DND-41 (cell line): Measurements from ENCODE around the gene SUPT6H.

Experiments used
- ATAC-seq: fragments of 200-7000 bp; cut with Tn5 transposase; 3 replicates; pipeline ENCODE4 v1.9.1; 2021; ENCODE audit warnings: low read depth; ENCODE audit not compliant: insufficient read depth
- DNase-seq: peaks from one replicate; pipeline ENCODE4 v3.0.0-alpha.2; 2020
- H2AFZ ChIP-seq: 2 replicates; pipeline ENCODE4 v1.6.0; 2012; ENCODE audit warnings: low read depth, low read length
- H3K27ac ChIP-seq: 2 replicates; pipeline ENCODE4 v1.5.1; 2012; ENCODE audit warnings: low read length, inconsistent platforms
- H3K27me3 ChIP-seq: fragments of 200-600 bp; sonication (generic); 2 replicates; pipeline ENCODE4 v1.6.0; 2012; ENCODE audit warnings: low read length, mild to moderate bottlenecking, inconsistent platforms; ENCODE audit not compliant: insufficient read depth, poor library complexity
- H3K36me3 ChIP-seq: 2 replicates; pipeline ENCODE4 v1.5.1; 2012; ENCODE audit warnings: low read length, inconsistent platforms; ENCODE audit not compliant: insufficient read depth
- H3K4me1 ChIP-seq: 2 replicates; pipeline ENCODE4 v1.5.1; 2012; ENCODE audit warnings: mild to moderate bottlenecking, low read length; ENCODE audit not compliant: insufficient read depth
- H3K4me2 ChIP-seq: 2 replicates; pipeline ENCODE4 v1.6.0; 2012; ENCODE audit warnings: mild to moderate bottlenecking, moderate library complexity, low read length, inconsistent platforms; ENCODE audit not compliant: insufficient read depth
- H3K4me3 ChIP-seq, 2 experiments: fragments of 200-600 bp in 1 of 2; shearing (Covaris generic) in 1 of 2; 2 replicates each; pipeline ENCODE4 v1.5.1; 2012 to 2016; ENCODE audit warnings: inconsistent platforms in 2 of 2, low read length in 2 of 2, mild to moderate bottlenecking in 2 of 2, low read depth in 1 of 2, moderate library complexity in 1 of 2
- H3K79me2 ChIP-seq: 2 replicates; pipeline ENCODE4 v1.6.0; 2012; ENCODE audit warnings: low read length, inconsistent platforms; ENCODE audit not compliant: insufficient read depth
- H3K9ac ChIP-seq: 2 replicates; pipeline ENCODE4 v1.6.0; 2012; ENCODE audit warnings: low read depth, mild to moderate bottlenecking, inconsistent platforms, low read length, moderate library complexity
- H3K9me3 ChIP-seq: 2 replicates; pipeline ENCODE4 v1.5.1; 2012; ENCODE audit warnings: low read length, moderate library complexity, mild to moderate bottlenecking, inconsistent platforms; ENCODE audit not compliant: insufficient read depth, severe bottlenecking
- H4K20me1 ChIP-seq: 2 replicates; pipeline ENCODE4 v1.6.0; 2012; ENCODE audit warnings: low read length; ENCODE audit not compliant: insufficient read depth
- EZH2 ChIP-seq: IDR thresholded peaks from 3 replicates; pipeline ENCODE4 v1.6.1; 2012; ENCODE audit warnings: borderline replicate concordance, low read depth, mild to moderate bottlenecking, moderate library complexity, low read length, inconsistent platforms; ENCODE audit not compliant: severe bottlenecking
- TF ChIP-seq, protein P1 (sequence below): IDR thresholded peaks from 2 replicates; pipeline ENCODE4 v1.5.1; 2012; ENCODE audit warnings: borderline replicate concordance, low read length, moderate library complexity, mild to moderate bottlenecking; ENCODE audit not compliant: poor library complexity, severe bottlenecking; ENCODE audit errors: extremely low read depth

Gene SUPT6H

DNA sequence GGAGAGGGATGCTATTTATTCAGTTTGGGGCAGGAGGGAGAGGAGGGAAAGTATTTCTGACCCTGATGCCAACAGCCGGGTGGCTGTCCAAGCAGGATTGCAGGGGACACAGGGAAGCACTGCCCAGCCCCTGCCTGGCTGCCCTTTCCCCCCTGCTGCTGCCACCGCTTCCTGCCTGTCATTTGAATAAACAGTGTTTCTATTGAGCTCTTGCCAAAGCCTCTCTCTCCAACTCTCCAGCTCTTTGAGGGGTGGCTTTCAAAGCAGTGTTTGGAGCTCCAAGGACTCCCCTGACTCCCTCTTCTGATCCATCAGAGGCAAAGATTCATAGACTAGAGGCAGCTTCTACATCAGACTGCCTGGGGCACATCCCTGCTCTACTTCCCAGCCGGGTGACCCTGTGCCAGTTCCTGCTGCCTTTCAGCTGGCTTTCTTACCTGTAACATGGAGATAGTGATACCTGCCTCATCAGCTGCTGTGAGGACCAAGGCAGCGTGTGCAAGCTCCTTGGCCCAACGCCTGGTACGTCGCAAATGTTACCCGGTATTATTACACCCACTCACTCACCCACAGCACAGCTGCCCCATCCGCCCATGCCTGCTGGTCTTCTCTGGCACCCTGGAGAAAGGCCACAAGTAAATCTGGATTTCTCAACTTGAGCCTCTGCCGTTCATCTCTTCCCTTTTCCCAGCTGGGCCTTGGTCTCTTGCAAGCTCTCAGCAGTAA lies 40.2 kb downstream of the SUPT6H start:
- Histone ChIP-seq H3K4me2 (no peak overlapping the region), H3K4me1 (no peaks in the 10 kb centered on the region), H3K27ac (no peak overlapping the region), H3K9me3 (no peaks in the 10 kb centered on the region), H4K20me1 (0 out of 2 replicates have a peak, but pooled peaks cover 4% of the 10 kb centered on the region), H3K9ac (no peak overlapping the region), H3K4me3 (no peak overlapping the region), H3K79me2 (no peaks in the 10 kb centered on the region), H2AFZ (no peak overlapping the region), H3K36me3 (peaks cover 75% of the 10 kb centered on the region), H3K27me3 (no peaks in the 10 kb centered on the region)
- DNase-seq, result no peak
- ATAC-seq, result no peak
- TF ChIP-seq, protein P1, sequence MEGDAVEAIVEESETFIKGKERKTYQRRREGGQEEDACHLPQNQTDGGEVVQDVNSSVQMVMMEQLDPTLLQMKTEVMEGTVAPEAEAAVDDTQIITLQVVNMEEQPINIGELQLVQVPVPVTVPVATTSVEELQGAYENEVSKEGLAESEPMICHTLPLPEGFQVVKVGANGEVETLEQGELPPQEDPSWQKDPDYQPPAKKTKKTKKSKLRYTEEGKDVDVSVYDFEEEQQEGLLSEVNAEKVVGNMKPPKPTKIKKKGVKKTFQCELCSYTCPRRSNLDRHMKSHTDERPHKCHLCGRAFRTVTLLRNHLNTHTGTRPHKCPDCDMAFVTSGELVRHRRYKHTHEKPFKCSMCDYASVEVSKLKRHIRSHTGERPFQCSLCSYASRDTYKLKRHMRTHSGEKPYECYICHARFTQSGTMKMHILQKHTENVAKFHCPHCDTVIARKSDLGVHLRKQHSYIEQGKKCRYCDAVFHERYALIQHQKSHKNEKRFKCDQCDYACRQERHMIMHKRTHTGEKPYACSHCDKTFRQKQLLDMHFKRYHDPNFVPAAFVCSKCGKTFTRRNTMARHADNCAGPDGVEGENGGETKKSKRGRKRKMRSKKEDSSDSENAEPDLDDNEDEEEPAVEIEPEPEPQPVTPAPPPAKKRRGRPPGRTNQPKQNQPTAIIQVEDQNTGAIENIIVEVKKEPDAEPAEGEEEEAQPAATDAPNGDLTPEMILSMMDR, result no peak
- TF ChIP-seq EZH2, result no peak

DNA sequence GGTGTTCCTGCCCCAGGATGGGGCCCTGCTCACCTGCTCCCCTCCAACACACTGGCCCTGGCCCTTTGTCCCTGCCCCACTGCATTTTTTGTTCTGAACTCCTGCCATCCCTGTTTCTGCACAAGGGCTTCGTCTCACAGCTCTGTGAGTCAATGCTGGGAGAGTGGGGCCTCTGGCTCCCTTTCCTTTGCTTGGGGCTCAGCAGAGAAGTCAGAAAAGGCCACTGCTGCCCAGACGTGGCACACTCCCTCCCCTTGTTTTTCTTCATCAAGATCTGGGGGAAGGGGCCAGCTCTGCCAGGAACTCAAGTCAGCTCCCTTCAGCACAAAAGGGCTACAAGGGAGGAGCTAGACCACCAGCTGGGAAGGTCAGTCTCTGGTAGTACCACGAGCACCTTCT lies 40.7 kb downstream of the SUPT6H start:
- Histone ChIP-seq H3K4me3 (no peak overlapping the region), H3K4me2 (no peak overlapping the region), H3K9me3 (no peaks in the 10 kb centered on the region), H3K4me1 (no peaks in the 10 kb centered on the region), H3K79me2 (no peaks in the 10 kb centered on the region), H3K27ac (no peak overlapping the region), H3K27me3 (no peaks in the 10 kb centered on the region), H3K9ac (no peak overlapping the region), H3K36me3 (peaks cover 69% of the 10 kb centered on the region), H4K20me1 (0 out of 2 replicates have a peak, but pooled peaks cover 4% of the 10 kb centered on the region), H2AFZ (no peak overlapping the region)
- TF ChIP-seq, protein P1, result no peak
- no peak for TF ChIP-seq EZH2
- ATAC-seq (no peak), DNase-seq (no peak)

DNA sequence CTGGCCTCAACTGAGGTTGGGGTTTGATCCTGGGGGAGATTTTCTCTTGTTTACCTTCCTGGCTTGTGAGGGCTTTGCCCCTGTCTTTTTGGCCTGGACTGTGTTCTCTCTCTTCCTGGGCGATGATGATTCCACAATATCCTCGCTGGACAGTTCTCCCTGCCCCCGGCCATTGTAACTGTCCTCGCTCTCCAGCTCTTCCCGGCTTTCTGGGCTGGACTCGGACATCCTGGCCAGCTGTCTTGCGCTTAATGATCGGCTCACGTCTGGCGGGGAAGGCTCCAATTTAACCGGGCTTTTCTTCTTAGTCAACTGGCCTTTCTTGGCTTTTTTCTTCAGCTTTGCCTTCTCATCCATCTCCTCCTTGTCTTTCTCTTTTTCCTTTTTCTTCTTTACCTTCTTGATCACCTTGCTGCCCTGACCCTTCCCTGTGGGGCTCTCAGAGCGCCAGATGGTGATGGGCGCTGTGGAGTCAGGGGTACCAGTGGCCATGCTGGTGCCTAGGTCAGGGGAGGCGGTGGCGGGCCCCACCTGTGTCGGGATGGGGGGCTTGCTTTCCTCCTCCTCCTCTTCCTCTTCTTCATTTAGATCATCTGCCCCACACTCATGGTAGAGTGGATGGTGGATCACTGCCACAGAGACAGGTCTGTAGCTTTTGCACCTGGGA lies 41.7 kb downstream of the SUPT6H start:
- no peak for ATAC-seq
- no peaks in the 10 kb centered on the region for H3K4me1 ChIP-seq
- H3K79me2 ChIP-seq, result no peaks in the 10 kb centered on the region
- no peak overlapping the region for H3K4me3 ChIP-seq
- no peak overlapping the region for H3K4me2 ChIP-seq
- no peaks in the 10 kb centered on the region for H3K9me3 ChIP-seq
- H3K27ac ChIP-seq, result no peak overlapping the region
- H3K27me3 ChIP-seq, result no peaks in the 10 kb centered on the region
- no peak overlapping the region for H3K9ac ChIP-seq
- TF ChIP-seq, protein P1, result no peak
- TF ChIP-seq EZH2, result no peak
- H2AFZ ChIP-seq, result no peak overlapping the region
- H4K20me1 ChIP-seq, result 0 out of 2 replicates have a peak, but pooled peaks cover 4% of the 10 kb centered on the region
- peaks cover 60% of the 10 kb centered on the region for H3K36me3 ChIP-seq
- DNase-seq, result no peak
